Astrocyte (in vitro differentiated cells and primary cell): ENCODE measurements around the gene PTPRO. TPM values are rescaled to one million over a fixed set of nuclear protein-coding genes. Genes with fewer than 3 reads are reported as not detected.

Source experiments
- DNase-seq: peaks from one replicate; pipeline ENCODE4 v3.0.0-alpha.2; 2010; ENCODE audit warnings: low read depth
- FAIRE-seq: peaks from 2 replicates; lab custom pipeline; 2011; peaks lifted over from hg19 to GRCh38; lab: Jason Lieb, UNC
- H2AFZ ChIP-seq: 2 replicates; pipeline ENCODE4 v1.6.0; 2012; ENCODE audit warnings: low read depth, low read length, inconsistent platforms
- H3K27ac ChIP-seq: 2 replicates; pipeline ENCODE4 v1.5.1; 2011; ENCODE audit warnings: low read depth, low read length, inconsistent platforms
- H3K27me3 ChIP-seq: 2 replicates; pipeline ENCODE4 v1.6.0; 2011; ENCODE audit warnings: low read length, inconsistent platforms; ENCODE audit not compliant: insufficient read depth
- H3K36me3 ChIP-seq: 2 replicates; pipeline ENCODE4 v1.5.1; 2011; ENCODE audit warnings: low read length, inconsistent platforms; ENCODE audit not compliant: insufficient read depth
- H3K4me1 ChIP-seq: 2 replicates; pipeline ENCODE4 v1.5.1; 2011; ENCODE audit warnings: low read length, inconsistent platforms; ENCODE audit not compliant: insufficient read depth
- H3K4me2 ChIP-seq: 2 replicates; pipeline ENCODE4 v1.6.0; 2012; ENCODE audit warnings: low read length, inconsistent platforms
- H3K4me3 ChIP-seq: 2 replicates; pipeline ENCODE4 v1.5.1; 2011; ENCODE audit warnings: low read depth, mild to moderate bottlenecking, low read length, inconsistent platforms; ENCODE audit not compliant: insufficient read depth
- H3K79me2 ChIP-seq: 2 replicates; pipeline ENCODE4 v1.6.0; 2012; ENCODE audit warnings: mild to moderate bottlenecking, low read length, inconsistent platforms; ENCODE audit not compliant: insufficient read depth
- H3K9ac ChIP-seq: 2 replicates; pipeline ENCODE4 v1.6.0; 2012; ENCODE audit warnings: mild to moderate bottlenecking, low read length, inconsistent platforms
- H3K9me3 ChIP-seq: 2 replicates; pipeline ENCODE4 v1.5.1; 2012; ENCODE audit warnings: low read depth, mild to moderate bottlenecking, low read length, inconsistent platforms; ENCODE audit not compliant: insufficient read depth
- H4K20me1 ChIP-seq: 2 replicates; pipeline ENCODE4 v1.6.0; 2012; ENCODE audit warnings: low read length, inconsistent platforms; ENCODE audit not compliant: insufficient read depth
- H3K27ac Mint-ChIP-seq: one replicate; pipeline ENCODE4 v1.8.0; 2021; ENCODE audit warnings: mild to moderate bottlenecking, mixed read lengths; ENCODE audit not compliant: unreplicated experiment
- H3K27me3 Mint-ChIP-seq: one replicate; pipeline ENCODE4 v1.8.0; 2021; ENCODE audit warnings: low read depth, mixed read lengths; ENCODE audit not compliant: unreplicated experiment
- H3K36me3 Mint-ChIP-seq: one replicate; pipeline ENCODE4 v1.8.0; 2021; ENCODE audit warnings: low read depth, mixed read lengths; ENCODE audit not compliant: unreplicated experiment
- H3K4me1 Mint-ChIP-seq: one replicate; pipeline ENCODE4 v1.8.0; 2021; ENCODE audit warnings: low read depth, mixed read lengths; ENCODE audit not compliant: unreplicated experiment
- H3K4me3 Mint-ChIP-seq: one replicate; pipeline ENCODE4 v1.8.0; 2021; ENCODE audit warnings: mild to moderate bottlenecking, moderate library complexity, mixed read lengths; ENCODE audit not compliant: unreplicated experiment
- H3K9me3 Mint-ChIP-seq: one replicate; pipeline ENCODE4 v1.8.0; 2021; ENCODE audit warnings: mild to moderate bottlenecking, mixed read lengths; ENCODE audit not compliant: unreplicated experiment
- EZH2 ChIP-seq: IDR thresholded peaks from 2 replicates; pipeline ENCODE4 v1.6.1; 2012; ENCODE audit warnings: mild to moderate bottlenecking, low read length, inconsistent platforms; ENCODE audit not compliant: insufficient read depth
- total RNA-seq: library from RNA; stranded (reverse); gene quantifications from 2 replicates; pipeline ENCODE4 v1.2.1, GENCODE V29; 2021
- TF ChIP-seq, protein P1 (sequence below): IDR thresholded peaks from 2 replicates; pipeline ENCODE4 v1.5.1; 2011; ENCODE audit warnings: low read depth, mild to moderate bottlenecking, inconsistent platforms, low read length, moderate library complexity; ENCODE audit not compliant: insufficient read depth

PTPRO gene
- total RNA-seq, 1 donor from 2014 or later: 0.39 TPM

- Histone ChIP-seq H3K27ac (no peak overlapping the region), H3K9ac (no peak overlapping the region), H3K36me3 (no peaks in the 10 kb centered on the region), H3K4me2 (no peak overlapping the region), H3K4me3 (no peak overlapping the region), H3K4me1 (no peaks in the 10 kb centered on the region), H3K9me3 (no peaks in the 10 kb centered on the region), H3K79me2 (no peaks in the 10 kb centered on the region), H4K20me1 (no peaks in the 10 kb centered on the region), H3K27me3 (peaks cover 2% of the 10 kb centered on the region), H2AFZ (no peak overlapping the region)
- H3K4me3 Mint-ChIP-seq: no peak overlapping the region
- H3K27me3 Mint-ChIP-seq: no peaks in the 10 kb centered on the region
- no peaks in the 10 kb centered on the region for H3K4me1 Mint-ChIP-seq
- no peak overlapping the region for H3K27ac Mint-ChIP-seq
- DNase-seq (no peak), FAIRE-seq (no peak)
- H3K9me3 Mint-ChIP-seq: no peaks in the 10 kb centered on the region
- no peak for TF ChIP-seq EZH2
- TF ChIP-seq, protein P1, sequence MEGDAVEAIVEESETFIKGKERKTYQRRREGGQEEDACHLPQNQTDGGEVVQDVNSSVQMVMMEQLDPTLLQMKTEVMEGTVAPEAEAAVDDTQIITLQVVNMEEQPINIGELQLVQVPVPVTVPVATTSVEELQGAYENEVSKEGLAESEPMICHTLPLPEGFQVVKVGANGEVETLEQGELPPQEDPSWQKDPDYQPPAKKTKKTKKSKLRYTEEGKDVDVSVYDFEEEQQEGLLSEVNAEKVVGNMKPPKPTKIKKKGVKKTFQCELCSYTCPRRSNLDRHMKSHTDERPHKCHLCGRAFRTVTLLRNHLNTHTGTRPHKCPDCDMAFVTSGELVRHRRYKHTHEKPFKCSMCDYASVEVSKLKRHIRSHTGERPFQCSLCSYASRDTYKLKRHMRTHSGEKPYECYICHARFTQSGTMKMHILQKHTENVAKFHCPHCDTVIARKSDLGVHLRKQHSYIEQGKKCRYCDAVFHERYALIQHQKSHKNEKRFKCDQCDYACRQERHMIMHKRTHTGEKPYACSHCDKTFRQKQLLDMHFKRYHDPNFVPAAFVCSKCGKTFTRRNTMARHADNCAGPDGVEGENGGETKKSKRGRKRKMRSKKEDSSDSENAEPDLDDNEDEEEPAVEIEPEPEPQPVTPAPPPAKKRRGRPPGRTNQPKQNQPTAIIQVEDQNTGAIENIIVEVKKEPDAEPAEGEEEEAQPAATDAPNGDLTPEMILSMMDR: no peak
- no peaks in the 10 kb centered on the region for H3K36me3 Mint-ChIP-seq
Observed at GRCh38 chr12:15494329-15495046, 172.2 kb downstream of the PTPRO start.

DNA sequence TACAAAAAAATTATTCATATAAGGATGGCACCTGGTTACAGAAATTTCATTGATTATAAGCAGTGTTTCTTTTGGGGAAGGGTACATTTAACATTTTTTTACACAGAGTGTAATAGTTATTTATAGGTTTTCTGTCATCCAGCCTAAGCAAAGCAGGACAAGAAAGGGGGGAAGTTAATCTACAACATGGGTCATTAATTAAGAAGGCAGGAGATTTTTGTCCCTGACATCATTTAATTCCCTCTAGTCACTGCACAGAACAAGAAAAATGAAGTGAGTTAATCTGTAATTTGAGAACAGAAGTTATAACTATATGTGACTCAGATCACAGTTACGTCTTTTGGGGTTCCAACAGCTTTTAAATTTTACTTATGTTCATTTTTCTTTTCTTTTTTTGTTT lies 173.4 kb downstream of the PTPRO start:
- Histone ChIP-seq H2AFZ (no peak overlapping the region), H3K27ac (no peak overlapping the region), H3K4me3 (no peak overlapping the region), H3K27me3 (peaks cover 2% of the 10 kb centered on the region), H3K4me1 (no peaks in the 10 kb centered on the region), H3K36me3 (no peaks in the 10 kb centered on the region), H3K4me2 (no peak overlapping the region), H4K20me1 (no peaks in the 10 kb centered on the region), H3K79me2 (no peaks in the 10 kb centered on the region), H3K9me3 (no peaks in the 10 kb centered on the region), H3K9ac (no peak overlapping the region)
- TF ChIP-seq, protein P1: no peak
- no peak for TF ChIP-seq EZH2
- no peaks in the 10 kb centered on the region for H3K27me3 Mint-ChIP-seq
- FAIRE-seq: no peak
- no peaks in the 10 kb centered on the region for H3K4me1 Mint-ChIP-seq
- H3K9me3 Mint-ChIP-seq: no peaks in the 10 kb centered on the region
- no peaks in the 10 kb centered on the region for H3K36me3 Mint-ChIP-seq
- DNase-seq: peak; percentile 7
- H3K4me3 Mint-ChIP-seq: no peak overlapping the region
- no peak overlapping the region for H3K27ac Mint-ChIP-seq

GRCh38 chr12:15496738-15497137 lies 174.4 kb downstream of the PTPRO start:
- Histone ChIP-seq H3K9me3 (no peaks in the 10 kb centered on the region), H3K4me1 (no peaks in the 10 kb centered on the region), H3K9ac (no peak overlapping the region), H4K20me1 (no peaks in the 10 kb centered on the region), H3K79me2 (no peaks in the 10 kb centered on the region), H3K27ac (no peak overlapping the region), H3K4me2 (no peak overlapping the region), H3K27me3 (peaks cover 2% of the 10 kb centered on the region), H2AFZ (no peak overlapping the region), H3K4me3 (no peak overlapping the region), H3K36me3 (no peaks in the 10 kb centered on the region)
- TF ChIP-seq, protein P1: no peak
- TF ChIP-seq EZH2: no peak
- no peaks in the 10 kb centered on the region for H3K9me3 Mint-ChIP-seq
- no peaks in the 10 kb centered on the region for H3K4me1 Mint-ChIP-seq
- H3K36me3 Mint-ChIP-seq: no peaks in the 10 kb centered on the region
- FAIRE-seq: no peak
- no peak overlapping the region for H3K4me3 Mint-ChIP-seq
- no peaks in the 10 kb centered on the region for H3K27me3 Mint-ChIP-seq
- DNase-seq: peak; percentile 13
- H3K27ac Mint-ChIP-seq: no peak overlapping the region
